Measurements from ENCODE around the gene UNC13A.
"Not testable (repeated sequence)": the region's sequence is repeated elsewhere in the genome, so short reads cannot be mapped to it uniquely, and the experiment has no call there.

DNA sequence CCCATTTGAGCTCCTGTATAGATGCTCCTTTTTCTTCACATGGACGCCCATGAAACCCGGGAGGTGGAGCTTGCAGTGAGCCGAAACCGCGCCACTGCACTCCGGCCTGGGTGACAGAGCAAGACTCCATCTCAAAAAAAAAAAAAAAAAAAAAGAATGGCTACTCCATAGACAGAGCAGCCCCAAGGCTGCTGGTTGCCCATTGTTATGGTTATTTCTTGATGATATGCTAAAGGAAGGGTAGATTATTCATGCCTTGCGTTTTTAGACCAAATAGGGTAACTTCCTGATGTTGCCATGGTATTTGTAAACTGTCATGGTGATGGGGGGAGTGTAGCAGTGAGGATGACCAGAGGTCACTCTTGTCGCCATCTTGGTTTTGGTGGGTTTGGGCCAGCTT is 90.1 kb downstream of the UNC13A start:
- TF ChIP-seq, protein P1, sequence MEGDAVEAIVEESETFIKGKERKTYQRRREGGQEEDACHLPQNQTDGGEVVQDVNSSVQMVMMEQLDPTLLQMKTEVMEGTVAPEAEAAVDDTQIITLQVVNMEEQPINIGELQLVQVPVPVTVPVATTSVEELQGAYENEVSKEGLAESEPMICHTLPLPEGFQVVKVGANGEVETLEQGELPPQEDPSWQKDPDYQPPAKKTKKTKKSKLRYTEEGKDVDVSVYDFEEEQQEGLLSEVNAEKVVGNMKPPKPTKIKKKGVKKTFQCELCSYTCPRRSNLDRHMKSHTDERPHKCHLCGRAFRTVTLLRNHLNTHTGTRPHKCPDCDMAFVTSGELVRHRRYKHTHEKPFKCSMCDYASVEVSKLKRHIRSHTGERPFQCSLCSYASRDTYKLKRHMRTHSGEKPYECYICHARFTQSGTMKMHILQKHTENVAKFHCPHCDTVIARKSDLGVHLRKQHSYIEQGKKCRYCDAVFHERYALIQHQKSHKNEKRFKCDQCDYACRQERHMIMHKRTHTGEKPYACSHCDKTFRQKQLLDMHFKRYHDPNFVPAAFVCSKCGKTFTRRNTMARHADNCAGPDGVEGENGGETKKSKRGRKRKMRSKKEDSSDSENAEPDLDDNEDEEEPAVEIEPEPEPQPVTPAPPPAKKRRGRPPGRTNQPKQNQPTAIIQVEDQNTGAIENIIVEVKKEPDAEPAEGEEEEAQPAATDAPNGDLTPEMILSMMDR (IDR thresholded peaks at IDR 0.05) = not testable (repeated sequence)
- not testable (repeated sequence) for TF ChIP-seq POLR2A (IDR thresholded peaks at IDR 0.05)
